A549 (cell line): ENCODE results near the gene NUB1. TPM values are rescaled to one million over a fixed set of nuclear protein-coding genes. Genes with fewer than 3 reads are reported as not detected.

Experiments
- ATAC-seq, 2 experiments: fragments of 200-7000 bp in 1 of 2; fragments of >200 bp in 1 of 2; cut with Nextera tagmentation in 1 of 2; cut with Tn5 transposase in 1 of 2; 3 replicates each; pipeline versions ENCODE4 v1.8.0 to v1.9.1; 2018 to 2020; ENCODE audit warnings: mild to moderate bottlenecking in 1 of 2, moderate library complexity in 1 of 2
- CTCF ChIA-PET: fragments of 300-600 bp; sonication (Branson Sonifier 250); formaldehyde crosslinking; extraction: SDS; loops from one replicate; lab custom pipeline; 2021; ENCODE audit warnings: antibody characterized with exemption, inconsistent platforms; lab: Yijun Ruan, JAX
- POLR2A ChIA-PET: fragments of 350-600 bp; formaldehyde crosslinking; extraction: SDS; loops from one replicate; lab custom pipeline; 2021; ENCODE audit warnings: antibody characterized with exemption, inconsistent platforms; lab: Yijun Ruan, JAX
- DNase-seq, 2 experiments: peaks; one replicate each; pipeline versions ENCODE4 v3.0.0 to v3.0.0-alpha.2; 2011 to 2016; ENCODE audit warnings: low read depth in 1 of 2, low spot score in 1 of 2
- FAIRE-seq: peaks from 2 replicates; lab custom pipeline; 2011; peaks lifted over from hg19 to GRCh38; lab: Jason Lieb, UNC
- H3K27ac ChIP-seq, 2 experiments: fragments of >200 bp; sonication (Bioruptor Twin); formaldehyde crosslinking; 3 replicates each; pipeline ENCODE4 v1.5.1; 2016 to 2017
- H3K4me1 ChIP-seq: fragments of >200 bp; sonication (Bioruptor Twin); formaldehyde crosslinking; 3 replicates; pipeline ENCODE4 v1.6.1; 2016
- H3K4me2 ChIP-seq: fragments of >200 bp; sonication (Bioruptor Twin); formaldehyde crosslinking; 3 replicates; pipeline ENCODE4 v1.6.1; 2016
- H3K4me3 ChIP-seq: fragments of >200 bp; sonication (Bioruptor Twin); formaldehyde crosslinking; 3 replicates; pipeline ENCODE4 v1.5.1; 2016
- H3K9me3 ChIP-seq: fragments of >200 bp; sonication (Bioruptor Twin); formaldehyde crosslinking; 3 replicates; pipeline ENCODE4 v1.6.1; 2016
- BHLHE40 ChIP-seq: IDR thresholded peaks from 2 replicates; pipeline ENCODE4 v1.6.1; 2012; ENCODE audit warnings: low read depth, low read length, inconsistent platforms
- CBX8 ChIP-seq: fragments of 200-600 bp; sonication (generic); IDR thresholded peaks from 2 replicates; pipeline ENCODE4 v1.6.1; 2016
- EHF ChIP-seq: fragments of 250-450 bp; sonication (Bioruptor Pico); IDR thresholded peaks from 2 replicates; pipeline ENCODE4 v1.5.0; 2020; ENCODE audit warnings: mild to moderate bottlenecking
- FOSB ChIP-seq: fragments of 250-450 bp; sonication (Bioruptor Pico); IDR thresholded peaks from 2 replicates; pipeline ENCODE4 v1.5.0; 2020; ENCODE audit warnings: mild to moderate bottlenecking, moderate library complexity
- FOSL2 ChIP-seq, 2 experiments: fragments of 450-650 bp in 1 of 2; fragments of >200 bp in 1 of 2; sonication (Bioruptor Twin) in 1 of 2; formaldehyde crosslinking; IDR thresholded peaks; 2 replicates each; pipeline versions ENCODE4 v1.5.0 to v1.6.1; 2016 to 2020; ENCODE audit warnings: mild to moderate bottlenecking in 1 of 2, moderate library complexity in 1 of 2
- HOXA7 ChIP-seq: fragments of 250-450 bp; sonication (Bioruptor Pico); IDR thresholded peaks from 2 replicates; pipeline ENCODE4 v1.5.0; 2020; ENCODE audit warnings: mild to moderate bottlenecking, moderate library complexity
- HOXB5 ChIP-seq: fragments of 250-450 bp; sonication (Bioruptor Pico); IDR thresholded peaks from 2 replicates; pipeline ENCODE4 v1.5.0; 2020; ENCODE audit warnings: mild to moderate bottlenecking, moderate library complexity
- JUNB ChIP-seq: fragments of >200 bp; sonication (Bioruptor Twin); formaldehyde crosslinking; IDR thresholded peaks from 2 replicates; pipeline ENCODE4 v1.6.1; 2016
- MAFK ChIP-seq: fragments of 450-650 bp; IDR thresholded peaks from 2 replicates; pipeline ENCODE4 v1.6.1; 2014; ENCODE audit not compliant: partially characterized antibody
- MAZ ChIP-seq: fragments of 150-350 bp; IDR thresholded peaks from 2 replicates; pipeline ENCODE4 v1.6.1; 2014; ENCODE audit warnings: antibody characterized with exemption, low read depth, low read length, borderline replicate concordance
- NFE2L2 ChIP-seq: fragments of 150-350 bp; conservative IDR thresholded peaks from 2 replicates; pipeline ENCODE4 v1.6.1; 2014; ENCODE audit warnings: low read length
- POLR2A ChIP-seq: IDR thresholded peaks from 2 replicates; pipeline ENCODE4 v1.6.1; 2012; ENCODE audit warnings: mild to moderate bottlenecking, low read length
- RNF2 ChIP-seq: fragments of 200-600 bp; sonication (generic); IDR thresholded peaks from 2 replicates; pipeline ENCODE4 v1.6.1; 2016; ENCODE audit warnings: low read depth, mild to moderate bottlenecking, antibody characterized with exemption, moderate library complexity, borderline replicate concordance
- SMC3 ChIP-seq: fragments of >200 bp; sonication (Bioruptor Twin); formaldehyde crosslinking; IDR thresholded peaks from 3 replicates; pipeline ENCODE4 v1.6.1; 2018; ENCODE audit warnings: inconsistent platforms
- SREBF2 ChIP-seq: fragments of 450-650 bp; IDR thresholded peaks from 2 replicates; pipeline ENCODE4 v1.6.1; 2014; ENCODE audit warnings: mild to moderate bottlenecking, moderate library complexity
- TFCP2L1 ChIP-seq: fragments of 250-450 bp; sonication (Bioruptor Pico); IDR thresholded peaks from 2 replicates; pipeline ENCODE4 v1.5.0; 2021; ENCODE audit warnings: mild to moderate bottlenecking
- ZC3H11A ChIP-seq: fragments of 450-650 bp; IDR thresholded peaks from 2 replicates; pipeline ENCODE4 v1.6.1; 2014; ENCODE audit warnings: antibody characterized with exemption, mild to moderate bottlenecking
- ZNF302 ChIP-seq: fragments of 250-450 bp; sonication (Bioruptor Pico); IDR thresholded peaks from 2 replicates; pipeline ENCODE4 v1.9.0; 2021; ENCODE audit warnings: inconsistent platforms, mild to moderate bottlenecking, moderate library complexity
- ZSCAN20 ChIP-seq: fragments of 250-450 bp; sonication (Bioruptor Pico); IDR thresholded peaks from 2 replicates; pipeline ENCODE4 v1.8.0; 2022; ENCODE audit warnings: mild to moderate bottlenecking, moderate library complexity
- WGBS: methylation state at CpG from one replicate; pipeline ENCODE4 v1.1.6; 2017; ENCODE audit errors: missing lambda C conversion rate; 5-methylcytosine and 5-hydroxymethylcytosine counted together
- polyA plus RNA-seq, 4 experiments: library from polyadenylated mRNA; depleted of rRNA in 3 of 4; stranded (reverse); fragments of >200 nt; fragmentation: RNase III in 1 of 4; extraction: RNeasy Plus Mini Kit Qiagen cat#74134 plus additional on column Dnase treatment in 1 of 4; gene quantifications; 2 replicates in 3 of 4; 3 replicates in 1 of 4; pipeline ENCODE4 v1.2.3, GENCODE V29; 2011 to 2017
- TF ChIP-seq, protein P1 (sequence below): fragments of 450-650 bp; IDR thresholded peaks from 2 replicates; pipeline ENCODE4 v1.6.1; 2014; ENCODE audit warnings: antibody characterized with exemption
- TF ChIP-seq, protein P2 (sequence below): IDR thresholded peaks from 2 replicates; pipeline ENCODE4 v1.6.1; 2012; ENCODE audit warnings: low read depth, borderline replicate concordance
- TF ChIP-seq, protein P3 (sequence below): fragments of >200 bp; sonication (Bioruptor Twin); formaldehyde crosslinking; IDR thresholded peaks from 3 replicates; pipeline ENCODE4 v1.5.1; 2016
- TF ChIP-seq, protein P4 (sequence below): fragments of 250-450 bp; sonication (Bioruptor Pico); IDR thresholded peaks from 2 replicates; pipeline ENCODE4 v1.5.0; 2021; ENCODE audit warnings: mild to moderate bottlenecking, moderate library complexity, borderline replicate concordance
- TF ChIP-seq, protein P5 (sequence below): fragments of 200-600 bp; sonication (generic); IDR thresholded peaks from 2 replicates; pipeline ENCODE4 v1.6.1; 2016; ENCODE audit warnings: antibody characterized with exemption, mild to moderate bottlenecking, moderate library complexity
- TF ChIP-seq, protein P6 (sequence below): IDR thresholded peaks from 2 replicates; pipeline ENCODE4 v1.6.1; 2012

The NUB1 gene
- polyA plus RNA-seq, 2 of the 4 experiments (the other 2 are of a cell fraction) = 45.0 to 105 TPM

- TF ChIP-seq SREBF2 (no peak), EHF (CRISPR knock-in tag) (no peak), MAZ (no peak)
- TF ChIP-seq, protein P1, sequence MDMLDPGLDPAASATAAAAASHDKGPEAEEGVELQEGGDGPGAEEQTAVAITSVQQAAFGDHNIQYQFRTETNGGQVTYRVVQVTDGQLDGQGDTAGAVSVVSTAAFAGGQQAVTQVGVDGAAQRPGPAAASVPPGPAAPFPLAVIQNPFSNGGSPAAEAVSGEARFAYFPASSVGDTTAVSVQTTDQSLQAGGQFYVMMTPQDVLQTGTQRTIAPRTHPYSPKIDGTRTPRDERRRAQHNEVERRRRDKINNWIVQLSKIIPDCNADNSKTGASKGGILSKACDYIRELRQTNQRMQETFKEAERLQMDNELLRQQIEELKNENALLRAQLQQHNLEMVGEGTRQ = no peak
- TF ChIP-seq, protein P2, sequence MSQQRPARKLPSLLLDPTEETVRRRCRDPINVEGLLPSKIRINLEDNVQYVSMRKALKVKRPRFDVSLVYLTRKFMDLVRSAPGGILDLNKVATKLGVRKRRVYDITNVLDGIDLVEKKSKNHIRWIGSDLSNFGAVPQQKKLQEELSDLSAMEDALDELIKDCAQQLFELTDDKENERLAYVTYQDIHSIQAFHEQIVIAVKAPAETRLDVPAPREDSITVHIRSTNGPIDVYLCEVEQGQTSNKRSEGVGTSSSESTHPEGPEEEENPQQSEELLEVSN = no peak
- TF ChIP-seq, protein P3, sequence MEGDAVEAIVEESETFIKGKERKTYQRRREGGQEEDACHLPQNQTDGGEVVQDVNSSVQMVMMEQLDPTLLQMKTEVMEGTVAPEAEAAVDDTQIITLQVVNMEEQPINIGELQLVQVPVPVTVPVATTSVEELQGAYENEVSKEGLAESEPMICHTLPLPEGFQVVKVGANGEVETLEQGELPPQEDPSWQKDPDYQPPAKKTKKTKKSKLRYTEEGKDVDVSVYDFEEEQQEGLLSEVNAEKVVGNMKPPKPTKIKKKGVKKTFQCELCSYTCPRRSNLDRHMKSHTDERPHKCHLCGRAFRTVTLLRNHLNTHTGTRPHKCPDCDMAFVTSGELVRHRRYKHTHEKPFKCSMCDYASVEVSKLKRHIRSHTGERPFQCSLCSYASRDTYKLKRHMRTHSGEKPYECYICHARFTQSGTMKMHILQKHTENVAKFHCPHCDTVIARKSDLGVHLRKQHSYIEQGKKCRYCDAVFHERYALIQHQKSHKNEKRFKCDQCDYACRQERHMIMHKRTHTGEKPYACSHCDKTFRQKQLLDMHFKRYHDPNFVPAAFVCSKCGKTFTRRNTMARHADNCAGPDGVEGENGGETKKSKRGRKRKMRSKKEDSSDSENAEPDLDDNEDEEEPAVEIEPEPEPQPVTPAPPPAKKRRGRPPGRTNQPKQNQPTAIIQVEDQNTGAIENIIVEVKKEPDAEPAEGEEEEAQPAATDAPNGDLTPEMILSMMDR = no peak
- DNase-seq (no peak), FAIRE-seq (no peak), ATAC-seq (no peak)
- Histone ChIP-seq H3K9me3 (peaks cover 4% of the 10 kb centered on the region; the same call in 2 of the 3 replicates), H3K4me1 (no peaks in the 10 kb centered on the region), H3K4me2 (no peak overlapping the region), H3K4me3 (no peak overlapping the region), H3K27ac (no peak overlapping the region)
- ChIA-PET CTCF (interaction anchor here (1.2 to 8.8 kb wide), 4 partner anchors 10 to 64 kb away, joined by 4 to 86 read pairs (median 4); no protein-coding TSS in a partner anchor), POLR2A (no interaction called here)
- 75% methylated on average over 6 of the region's 6 CpGs for WGBS
These were observed 33.4 kb upstream of the NUB1 start for GRCh38 chr7:151308256-151308655.

GRCh38 chr7:151308791-151309190 lies 32.8 kb upstream of the NUB1 start:
- Histone ChIP-seq H3K4me3 (no peak overlapping the region), H3K9me3 (peaks cover 4% of the 10 kb centered on the region; the same call in 2 of the 3 replicates), H3K27ac (no peak overlapping the region), H3K4me2 (no peak overlapping the region), H3K4me1 (0 out of 3 replicates have a peak, but pooled peaks cover under 1% of the 10 kb centered on the region)
- no peak for ATAC-seq
- CTCF ChIA-PET = interaction anchor here (0.9 to 8.8 kb wide), 5 partner anchors 8 to 64 kb away, joined by 3 to 86 read pairs (median 4); no protein-coding TSS in a partner anchor
- 56% methylated on average over 8 of the region's 8 CpGs for WGBS
- no peak for DNase-seq
- FAIRE-seq = no peak
- POLR2A ChIA-PET = interaction anchor here (1.0 kb wide), 1 partner anchor 33 kb away, joined by 3 read pairs; the partner anchor contains the start of gene NUB1
- TF ChIP-seq RNF2 = no peak
- no peak for TF ChIP-seq NFE2L2
- TF ChIP-seq POLR2A = no peak
- TF ChIP-seq FOSB = no peak
- TF ChIP-seq, protein P4, sequence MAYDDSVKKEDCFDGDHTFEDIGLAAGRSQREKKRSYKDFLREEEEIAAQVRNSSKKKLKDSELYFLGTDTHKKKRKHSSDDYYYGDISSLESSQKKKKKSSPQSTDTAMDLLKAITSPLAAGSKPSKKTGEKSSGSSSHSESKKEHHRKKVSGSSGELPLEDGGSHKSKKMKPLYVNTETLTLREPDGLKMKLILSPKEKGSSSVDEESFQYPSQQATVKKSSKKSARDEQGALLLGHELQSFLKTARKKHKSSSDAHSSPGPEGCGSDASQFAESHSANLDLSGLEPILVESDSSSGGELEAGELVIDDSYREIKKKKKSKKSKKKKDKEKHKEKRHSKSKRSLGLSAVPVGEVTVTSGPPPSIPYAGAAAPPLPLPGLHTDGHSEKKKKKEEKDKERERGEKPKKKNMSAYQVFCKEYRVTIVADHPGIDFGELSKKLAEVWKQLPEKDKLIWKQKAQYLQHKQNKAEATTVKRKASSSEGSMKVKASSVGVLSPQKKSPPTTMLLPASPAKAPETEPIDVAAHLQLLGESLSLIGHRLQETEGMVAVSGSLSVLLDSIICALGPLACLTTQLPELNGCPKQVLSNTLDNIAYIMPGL = no peak
- no peak for TF ChIP-seq MAFK
- TF ChIP-seq ZNF302 (CRISPR knock-in tag) = no peak
- no peak for TF ChIP-seq SMC3

- ChIA-PET CTCF (interaction anchor here (0.9 to 8.8 kb wide), 9 partner anchors 8 to 139 kb away, joined by 3 to 86 read pairs (median 4); no protein-coding TSS in a partner anchor), POLR2A (interaction anchor here (1.0 kb wide), 1 partner anchor 32 kb away, joined by 3 read pairs; the partner anchor contains the start of gene NUB1)
- H3K4me3 ChIP-seq = no peak overlapping the region
- peaks cover 4% of the 10 kb centered on the region; the same call in 2 of the 3 replicates for H3K9me3 ChIP-seq
- 0 out of 3 replicates have a peak, but pooled peaks cover 3% of the 10 kb centered on the region for H3K4me1 ChIP-seq
- H3K4me2 ChIP-seq = no peak overlapping the region
- WGBS = 48% methylated on average over 4 of the region's 4 CpGs
- DNase-seq (no peak), ATAC-seq (peak in 1 of 2 experiments; percentile 3; a peak in 1 of 6 replicates), FAIRE-seq (no peak)
- no peak overlapping the region for H3K27ac ChIP-seq
- TF ChIP-seq CBX8 = no peak
- no peak for TF ChIP-seq HOXA7
- TF ChIP-seq HOXB5 (CRISPR knock-in tag) = no peak
- TF ChIP-seq, protein P5, sequence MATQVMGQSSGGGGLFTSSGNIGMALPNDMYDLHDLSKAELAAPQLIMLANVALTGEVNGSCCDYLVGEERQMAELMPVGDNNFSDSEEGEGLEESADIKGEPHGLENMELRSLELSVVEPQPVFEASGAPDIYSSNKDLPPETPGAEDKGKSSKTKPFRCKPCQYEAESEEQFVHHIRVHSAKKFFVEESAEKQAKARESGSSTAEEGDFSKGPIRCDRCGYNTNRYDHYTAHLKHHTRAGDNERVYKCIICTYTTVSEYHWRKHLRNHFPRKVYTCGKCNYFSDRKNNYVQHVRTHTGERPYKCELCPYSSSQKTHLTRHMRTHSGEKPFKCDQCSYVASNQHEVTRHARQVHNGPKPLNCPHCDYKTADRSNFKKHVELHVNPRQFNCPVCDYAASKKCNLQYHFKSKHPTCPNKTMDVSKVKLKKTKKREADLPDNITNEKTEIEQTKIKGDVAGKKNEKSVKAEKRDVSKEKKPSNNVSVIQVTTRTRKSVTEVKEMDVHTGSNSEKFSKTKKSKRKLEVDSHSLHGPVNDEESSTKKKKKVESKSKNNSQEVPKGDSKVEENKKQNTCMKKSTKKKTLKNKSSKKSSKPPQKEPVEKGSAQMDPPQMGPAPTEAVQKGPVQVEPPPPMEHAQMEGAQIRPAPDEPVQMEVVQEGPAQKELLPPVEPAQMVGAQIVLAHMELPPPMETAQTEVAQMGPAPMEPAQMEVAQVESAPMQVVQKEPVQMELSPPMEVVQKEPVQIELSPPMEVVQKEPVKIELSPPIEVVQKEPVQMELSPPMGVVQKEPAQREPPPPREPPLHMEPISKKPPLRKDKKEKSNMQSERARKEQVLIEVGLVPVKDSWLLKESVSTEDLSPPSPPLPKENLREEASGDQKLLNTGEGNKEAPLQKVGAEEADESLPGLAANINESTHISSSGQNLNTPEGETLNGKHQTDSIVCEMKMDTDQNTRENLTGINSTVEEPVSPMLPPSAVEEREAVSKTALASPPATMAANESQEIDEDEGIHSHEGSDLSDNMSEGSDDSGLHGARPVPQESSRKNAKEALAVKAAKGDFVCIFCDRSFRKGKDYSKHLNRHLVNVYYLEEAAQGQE = no peak
- no peak for TF ChIP-seq FOSL2 (IDR thresholded peaks at IDR 0.05)
- no peak for TF ChIP-seq FOSL2 (CRISPR knock-in tag; IDR thresholded peaks at IDR 0.05)
- no peak for TF ChIP-seq ZNF302 (CRISPR knock-in tag)
- no peak for TF ChIP-seq ZC3H11A
- TF ChIP-seq, protein P6, sequence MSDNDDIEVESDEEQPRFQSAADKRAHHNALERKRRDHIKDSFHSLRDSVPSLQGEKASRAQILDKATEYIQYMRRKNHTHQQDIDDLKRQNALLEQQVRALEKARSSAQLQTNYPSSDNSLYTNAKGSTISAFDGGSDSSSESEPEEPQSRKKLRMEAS = no peak
- TF ChIP-seq TFCP2L1 (CRISPR knock-in tag) = no peak
- no peak for TF ChIP-seq BHLHE40
- TF ChIP-seq ZSCAN20 = no peak
- no peak for TF ChIP-seq MAZ
- no peak for TF ChIP-seq NFE2L2
- no peak for TF ChIP-seq JUNB
These were observed 32.3 kb upstream of the NUB1 start for GRCh38 chr7:151309311-151309710.
